Nephron progenitor cell (in vitro differentiated cells): ENCODE data around the gene CDC14A.
A peak's percentile ranks its signal among the peaks of the same experiment; 100 is the strongest.

Experiments used
- DNase-seq: peaks from one replicate; pipeline ENCODE4 v3.0.0; 2021
- H3K27ac Mint-ChIP-seq: 2 replicates; pipeline ENCODE4 v1.8.0; 2021; ENCODE audit warnings: mild to moderate bottlenecking, moderate library complexity, mixed read lengths
- H3K27me3 Mint-ChIP-seq: 2 replicates; pipeline ENCODE4 v1.8.0; 2021; ENCODE audit warnings: mild to moderate bottlenecking, low read depth, mixed read lengths; ENCODE audit not compliant: poor library complexity
- H3K36me3 Mint-ChIP-seq: 2 replicates; pipeline ENCODE4 v1.8.0; 2021; ENCODE audit warnings: low read depth, mixed read lengths
- H3K4me1 Mint-ChIP-seq: 2 replicates; pipeline ENCODE4 v1.8.0; 2021; ENCODE audit warnings: mixed read lengths
- H3K4me3 Mint-ChIP-seq: 2 replicates; pipeline ENCODE4 v1.8.0; 2021; ENCODE audit warnings: mild to moderate bottlenecking, moderate library complexity, mixed read lengths
- H3K9me3 Mint-ChIP-seq: 2 replicates; pipeline ENCODE4 v1.8.0; 2021; ENCODE audit warnings: mild to moderate bottlenecking, moderate library complexity, mixed read lengths
- CTCF ChIP-seq: fragments of 200-600 bp; sonication (generic); IDR thresholded peaks from 2 replicates; pipeline ENCODE4 v1.5.0; 2021; ENCODE audit warnings: antibody characterized with exemption

CDC14A gene

DNA sequence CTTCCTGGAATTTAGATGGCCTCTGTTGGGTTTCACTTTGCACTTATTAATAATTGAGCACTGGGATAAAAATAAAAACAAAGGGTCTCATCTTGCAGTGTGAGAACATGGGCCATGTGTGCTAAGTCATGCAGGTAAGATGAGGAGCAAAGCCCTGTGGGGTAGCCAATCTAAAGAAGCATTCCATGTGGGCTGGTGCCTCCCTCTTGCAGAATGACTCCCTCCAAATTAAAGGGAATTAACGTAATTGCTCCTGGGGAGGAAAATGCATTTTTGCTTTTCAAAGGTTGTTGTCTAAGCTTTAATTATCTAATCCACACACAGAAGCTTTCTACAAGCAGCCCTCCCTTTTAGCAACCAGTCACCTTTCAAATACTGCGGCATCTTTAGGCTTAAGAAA, 69.8 kb downstream of the CDC14A start:
- no peak for TF ChIP-seq CTCF
- no peaks in the 10 kb centered on the region for H3K27me3 Mint-ChIP-seq
- no peak overlapping the region for H3K27ac Mint-ChIP-seq
- H3K4me3 Mint-ChIP-seq: no peak overlapping the region
- DNase-seq: no peak
- H3K4me1 Mint-ChIP-seq: no peaks in the 10 kb centered on the region
- H3K9me3 Mint-ChIP-seq: no peaks in the 10 kb centered on the region
- peaks cover 35% of the 10 kb centered on the region for H3K36me3 Mint-ChIP-seq

GRCh38 chr1:100423832-100424337, 71.6 kb downstream of the CDC14A start:
- Mint-ChIP-seq H3K27me3 (no peaks in the 10 kb centered on the region), H3K9me3 (no peaks in the 10 kb centered on the region), H3K4me3 (no peak overlapping the region), H3K4me1 (no peaks in the 10 kb centered on the region), H3K27ac (peak overlapping the region; percentile 32), H3K36me3 (peaks cover 18% of the 10 kb centered on the region)
- DNase-seq: no peak
- TF ChIP-seq CTCF: no peak

- Mint-ChIP-seq H3K9me3 (no peaks in the 10 kb centered on the region), H3K27ac (no peak overlapping the region)
Measured at GRCh38 chr1:100428160-100428559, 75.9 kb downstream of the CDC14A start.

DNA sequence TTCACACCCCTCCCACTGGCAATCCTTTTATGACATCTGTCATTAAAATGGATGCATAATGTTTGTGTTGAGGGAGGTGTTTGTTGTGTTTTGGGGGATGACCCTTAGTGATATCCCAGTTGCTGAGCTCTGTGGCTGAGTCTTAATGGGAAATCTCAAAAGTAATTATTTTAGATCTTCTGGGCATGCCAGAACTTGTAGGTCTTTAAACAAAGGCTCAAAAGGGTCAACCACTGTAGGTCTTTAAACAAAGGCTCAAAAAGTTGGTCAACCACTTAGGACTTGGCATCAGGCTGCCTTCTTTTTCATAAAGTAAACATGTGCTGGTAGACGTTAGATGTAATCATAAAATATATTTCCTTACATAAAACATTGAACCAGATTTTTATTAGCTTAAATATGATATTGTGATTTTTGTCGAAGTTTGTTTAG, 78.0 kb downstream of the CDC14A start:
- DNase-seq: no peak
- Mint-ChIP-seq H3K36me3 (peaks cover 8% of the 10 kb centered on the region), H3K9me3 (no peaks in the 10 kb centered on the region), H3K4me1 (peaks cover 9% of the 10 kb centered on the region), H3K27ac (no peak overlapping the region), H3K4me3 (no peak overlapping the region), H3K27me3 (no peaks in the 10 kb centered on the region)
- no peak for TF ChIP-seq CTCF

More at GRCh38 chr1:100428160-100428559, 75.9 kb downstream of the CDC14A start:
- Mint-ChIP-seq H3K4me1 (no peaks in the 10 kb centered on the region), H3K27me3 (no peaks in the 10 kb centered on the region), H3K36me3 (peaks cover 18% of the 10 kb centered on the region), H3K4me3 (no peak overlapping the region)
- DNase-seq: no peak
- TF ChIP-seq CTCF: no peak

- Mint-ChIP-seq H3K27me3 (no peaks in the 10 kb centered on the region), H3K36me3 (peaks cover 7% of the 10 kb centered on the region), H3K4me1 (peaks cover 9% of the 10 kb centered on the region), H3K9me3 (no peaks in the 10 kb centered on the region), H3K27ac (no peak overlapping the region), H3K4me3 (no peak overlapping the region)
- no peak for DNase-seq
- TF ChIP-seq CTCF: no peak
Measured at GRCh38 chr1:100431954-100432353, 79.6 kb downstream of the CDC14A start.

DNA sequence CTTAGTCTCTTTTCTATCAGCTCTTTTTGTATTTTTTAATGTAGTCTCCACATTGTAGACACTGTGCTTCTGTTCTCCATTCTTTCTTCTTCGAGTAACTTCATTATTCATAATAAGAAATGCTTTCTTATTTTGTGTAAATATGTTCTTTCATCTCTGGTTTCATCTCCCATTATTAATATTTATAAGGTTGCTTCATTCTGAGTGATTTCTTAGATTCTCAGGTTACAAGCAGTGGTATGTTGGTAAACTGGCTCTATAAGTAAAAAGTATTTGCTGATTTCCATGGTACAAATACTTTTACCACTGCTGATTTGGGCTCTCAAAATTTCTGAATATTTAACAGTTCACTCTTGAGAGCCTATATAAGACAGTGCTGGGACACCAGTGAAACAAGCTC, 81.3 kb downstream of the CDC14A start:
- TF ChIP-seq CTCF: no peak
- Mint-ChIP-seq H3K4me3 (no peak overlapping the region), H3K9me3 (no peaks in the 10 kb centered on the region), H3K27me3 (no peaks in the 10 kb centered on the region), H3K4me1 (peaks cover 11% of the 10 kb centered on the region), H3K27ac (no peak overlapping the region), H3K36me3 (peaks cover 11% of the 10 kb centered on the region)
- DNase-seq: no peak
